Measurements from ENCODE around the gene SRGAP3.
A peak's percentile ranks its signal among the peaks of the same experiment; 100 is the strongest.

SRGAP3 gene

GRCh38 chr3:9183811-9184460, 65.5 kb downstream of the SRGAP3 start:
- H3K27ac ChIP-seq (ENCODE audit: low read length): peak overlapping the region; percentile 61
- no peaks in the 10 kb centered on the region for H3K27me3 ChIP-seq (ENCODE audit: control insufficient read depth, insufficient read depth, low read length)
- peak overlapping the region; percentile 27 for H3K4me3 ChIP-seq (ENCODE audit: low read length)
- H3K4me1 ChIP-seq (ENCODE audit: control insufficient read depth, low read depth, low read length): peaks cover 16% of the 10 kb centered on the region
- H3K9ac ChIP-seq (ENCODE audit: low read length): peak overlapping the region; percentile 57
- H3K9me3 ChIP-seq (ENCODE audit: control insufficient read depth, low read depth, low read length): no peaks in the 10 kb centered on the region
- H3K36me3 ChIP-seq (ENCODE audit: control insufficient read depth, low read depth, low read length): no peaks in the 10 kb centered on the region

GRCh38 chr3:9183011-9183410, 66.4 kb downstream of the SRGAP3 start:
- Histone ChIP-seq H3K9me3 (ENCODE audit: control insufficient read depth, low read depth, low read length) (no peaks in the 10 kb centered on the region), H3K4me1 (ENCODE audit: control insufficient read depth, low read depth, low read length) (peaks cover 16% of the 10 kb centered on the region), H3K9ac (ENCODE audit: low read length) (no peak overlapping the region), H3K4me3 (ENCODE audit: low read length) (no peak overlapping the region), H3K36me3 (ENCODE audit: control insufficient read depth, low read depth, low read length) (no peaks in the 10 kb centered on the region), H3K27ac (ENCODE audit: low read length) (no peak overlapping the region), H3K27me3 (ENCODE audit: control insufficient read depth, insufficient read depth, low read length) (no peaks in the 10 kb centered on the region)

GRCh38 chr3:9180764-9181117, 68.7 kb downstream of the SRGAP3 start:
- H3K27ac ChIP-seq (ENCODE audit: low read length): no peak overlapping the region
- H3K4me1 ChIP-seq (ENCODE audit: control insufficient read depth, low read depth, low read length): peaks cover 16% of the 10 kb centered on the region
- H3K27me3 ChIP-seq (ENCODE audit: control insufficient read depth, insufficient read depth, low read length): no peaks in the 10 kb centered on the region
- no peaks in the 10 kb centered on the region for H3K9me3 ChIP-seq (ENCODE audit: control insufficient read depth, low read depth, low read length)
- H3K9ac ChIP-seq (ENCODE audit: low read length): no peak overlapping the region
- no peaks in the 10 kb centered on the region for H3K36me3 ChIP-seq (ENCODE audit: control insufficient read depth, low read depth, low read length)
- no peak overlapping the region for H3K4me3 ChIP-seq (ENCODE audit: low read length)

GRCh38 chr3:9179826-9180763, 69.4 kb downstream of the SRGAP3 start:
- H3K4me1 ChIP-seq (ENCODE audit: control insufficient read depth, low read depth, low read length): peaks cover 16% of the 10 kb centered on the region
- no peaks in the 10 kb centered on the region for H3K27me3 ChIP-seq (ENCODE audit: control insufficient read depth, insufficient read depth, low read length)
- no peak overlapping the region for H3K27ac ChIP-seq (ENCODE audit: low read length)
- no peaks in the 10 kb centered on the region for H3K9me3 ChIP-seq (ENCODE audit: control insufficient read depth, low read depth, low read length)
- H3K4me3 ChIP-seq (ENCODE audit: low read length): no peak overlapping the region
- no peak overlapping the region for H3K9ac ChIP-seq (ENCODE audit: low read length)
- H3K36me3 ChIP-seq (ENCODE audit: control insufficient read depth, low read depth, low read length): no peaks in the 10 kb centered on the region

GRCh38 chr3:9178697-9179096, 70.7 kb downstream of the SRGAP3 start:
- Histone ChIP-seq H3K9ac (ENCODE audit: low read length) (no peak overlapping the region), H3K4me3 (ENCODE audit: low read length) (no peak overlapping the region), H3K36me3 (ENCODE audit: control insufficient read depth, low read depth, low read length) (no peaks in the 10 kb centered on the region), H3K9me3 (ENCODE audit: control insufficient read depth, low read depth, low read length) (no peaks in the 10 kb centered on the region), H3K27ac (ENCODE audit: low read length) (no peak overlapping the region), H3K27me3 (ENCODE audit: control insufficient read depth, insufficient read depth, low read length) (no peaks in the 10 kb centered on the region), H3K4me1 (ENCODE audit: control insufficient read depth, low read depth, low read length) (peaks cover 5% of the 10 kb centered on the region)

GRCh38 chr3:9175421-9175820, 74.0 kb downstream of the SRGAP3 start:
- H3K9me3 ChIP-seq (ENCODE audit: control insufficient read depth, low read depth, low read length): no peaks in the 10 kb centered on the region
- no peak overlapping the region for H3K9ac ChIP-seq (ENCODE audit: low read length)
- no peaks in the 10 kb centered on the region for H3K4me1 ChIP-seq (ENCODE audit: control insufficient read depth, low read depth, low read length)
- H3K27ac ChIP-seq (ENCODE audit: low read length): no peak overlapping the region
- no peaks in the 10 kb centered on the region for H3K27me3 ChIP-seq (ENCODE audit: control insufficient read depth, insufficient read depth, low read length)
- no peaks in the 10 kb centered on the region for H3K36me3 ChIP-seq (ENCODE audit: control insufficient read depth, low read depth, low read length)
- no peak overlapping the region for H3K4me3 ChIP-seq (ENCODE audit: low read length)

GRCh38 chr3:9173445-9173844, 76.0 kb downstream of the SRGAP3 start:
- Histone ChIP-seq H3K36me3 (ENCODE audit: control insufficient read depth, low read depth, low read length) (no peaks in the 10 kb centered on the region), H3K27me3 (ENCODE audit: control insufficient read depth, insufficient read depth, low read length) (no peaks in the 10 kb centered on the region), H3K27ac (ENCODE audit: low read length) (no peak overlapping the region), H3K9me3 (ENCODE audit: control insufficient read depth, low read depth, low read length) (no peaks in the 10 kb centered on the region), H3K9ac (ENCODE audit: low read length) (no peak overlapping the region), H3K4me1 (ENCODE audit: control insufficient read depth, low read depth, low read length) (no peaks in the 10 kb centered on the region), H3K4me3 (ENCODE audit: low read length) (no peak overlapping the region)

GRCh38 chr3:9172851-9173321, 76.6 kb downstream of the SRGAP3 start:
- H3K9me3 ChIP-seq (ENCODE audit: control insufficient read depth, low read depth, low read length): no peaks in the 10 kb centered on the region
- H3K4me3 ChIP-seq (ENCODE audit: low read length): no peak overlapping the region
- no peak overlapping the region for H3K27ac ChIP-seq (ENCODE audit: low read length)
- H3K27me3 ChIP-seq (ENCODE audit: control insufficient read depth, insufficient read depth, low read length): no peaks in the 10 kb centered on the region
- no peaks in the 10 kb centered on the region for H3K36me3 ChIP-seq (ENCODE audit: control insufficient read depth, low read depth, low read length)
- H3K4me1 ChIP-seq (ENCODE audit: control insufficient read depth, low read depth, low read length): no peaks in the 10 kb centered on the region
- no peak overlapping the region for H3K9ac ChIP-seq (ENCODE audit: low read length)

- no peaks in the 10 kb centered on the region for H3K4me1 ChIP-seq (ENCODE audit: control insufficient read depth, low read depth, low read length)
- no peak overlapping the region for H3K27ac ChIP-seq (ENCODE audit: low read length)
- no peaks in the 10 kb centered on the region for H3K9me3 ChIP-seq (ENCODE audit: control insufficient read depth, low read depth, low read length)
- no peaks in the 10 kb centered on the region for H3K36me3 ChIP-seq (ENCODE audit: control insufficient read depth, low read depth, low read length)
- no peak overlapping the region for H3K9ac ChIP-seq (ENCODE audit: low read length)
- H3K4me3 ChIP-seq (ENCODE audit: low read length): no peak overlapping the region
- H3K27me3 ChIP-seq (ENCODE audit: control insufficient read depth, insufficient read depth, low read length): no peaks in the 10 kb centered on the region
Observed at GRCh38 chr3:9170851-9171160, 78.6 kb downstream of the SRGAP3 start.

- no peak overlapping the region for H3K9ac ChIP-seq (ENCODE audit: low read length)
- no peaks in the 10 kb centered on the region for H3K4me1 ChIP-seq (ENCODE audit: control insufficient read depth, low read depth, low read length)
- no peaks in the 10 kb centered on the region for H3K27me3 ChIP-seq (ENCODE audit: control insufficient read depth, insufficient read depth, low read length)
- H3K36me3 ChIP-seq (ENCODE audit: control insufficient read depth, low read depth, low read length): no peaks in the 10 kb centered on the region
- no peak overlapping the region for H3K4me3 ChIP-seq (ENCODE audit: low read length)
- H3K27ac ChIP-seq (ENCODE audit: low read length): no peak overlapping the region
- H3K9me3 ChIP-seq (ENCODE audit: control insufficient read depth, low read depth, low read length): no peaks in the 10 kb centered on the region
Observed at GRCh38 chr3:9169956-9170850, 79.2 kb downstream of the SRGAP3 start.

GRCh38 chr3:9169326-9169725, 80.1 kb downstream of the SRGAP3 start:
- Histone ChIP-seq H3K27ac (ENCODE audit: low read length) (no peak overlapping the region), H3K4me3 (ENCODE audit: low read length) (no peak overlapping the region), H3K9me3 (ENCODE audit: control insufficient read depth, low read depth, low read length) (no peaks in the 10 kb centered on the region), H3K4me1 (ENCODE audit: control insufficient read depth, low read depth, low read length) (no peaks in the 10 kb centered on the region), H3K36me3 (ENCODE audit: control insufficient read depth, low read depth, low read length) (no peaks in the 10 kb centered on the region), H3K27me3 (ENCODE audit: control insufficient read depth, insufficient read depth, low read length) (no peaks in the 10 kb centered on the region), H3K9ac (ENCODE audit: low read length) (no peak overlapping the region)
